GM23248 (cell line): ENCODE measurements around the gene IER3. TPM values are rescaled to one million over a fixed set of nuclear protein-coding genes. Genes with fewer than 3 reads are reported as not detected.

Source experiments
- DNase-seq: peaks from one replicate; pipeline ENCODE4 v3.0.0-alpha.2; 2015
- H2AFZ ChIP-seq: fragments of 200-600 bp; sonication (generic); 2 replicates; pipeline ENCODE4 v1.6.1; 2016; ENCODE audit warnings: antibody characterized with exemption
- H3F3A ChIP-seq: fragments of 200-600 bp; sonication (generic); 2 replicates; pipeline ENCODE4 v1.6.1; 2016; ENCODE audit warnings: mild to moderate bottlenecking, antibody characterized with exemption, mixed run types; ENCODE audit not compliant: insufficient read depth
- H3K27ac ChIP-seq: fragments of 200-600 bp; sonication (generic); 2 replicates; pipeline ENCODE4 v1.5.1; 2016; ENCODE audit warnings: mild to moderate bottlenecking
- H3K27me3 ChIP-seq: fragments of 200-600 bp; sonication (generic); replicated peaks from 2 replicates; pipeline ENCODE4 v1.6.1; 2016; ENCODE audit warnings: mild to moderate bottlenecking; ENCODE audit not compliant: insufficient read depth
- H3K36me3 ChIP-seq: fragments of 200-600 bp; sonication (generic); 2 replicates; pipeline ENCODE4 v1.6.1; 2016; ENCODE audit warnings: low read depth, mild to moderate bottlenecking
- H3K4me1 ChIP-seq: fragments of 200-600 bp; sonication (generic); 2 replicates; pipeline ENCODE4 v1.6.1; 2016; ENCODE audit warnings: mild to moderate bottlenecking; ENCODE audit not compliant: insufficient read depth
- H3K4me2 ChIP-seq: fragments of 200-600 bp; sonication (generic); one replicate; pipeline ENCODE4 v1.6.1; 2016; ENCODE audit warnings: mild to moderate bottlenecking; ENCODE audit not compliant: unreplicated experiment
- H3K4me3 ChIP-seq: fragments of 200-600 bp; sonication (generic); 2 replicates; pipeline ENCODE4 v1.5.1; 2016; ENCODE audit warnings: mild to moderate bottlenecking
- H3K79me2 ChIP-seq: fragments of 200-600 bp; sonication (generic); 2 replicates; pipeline ENCODE4 v1.6.1; 2016; ENCODE audit warnings: mild to moderate bottlenecking; ENCODE audit not compliant: insufficient read depth
- H3K9ac ChIP-seq: fragments of 200-600 bp; sonication (generic); 2 replicates; pipeline ENCODE4 v1.6.1; 2016; ENCODE audit warnings: mild to moderate bottlenecking
- H3K9me2 ChIP-seq: fragments of 200-600 bp; sonication (generic); 2 replicates; pipeline ENCODE4 v1.6.1; 2016; ENCODE audit warnings: mixed run types, mild to moderate bottlenecking, moderate library complexity; ENCODE audit not compliant: insufficient read depth
- H3K9me3 ChIP-seq: fragments of 200-600 bp; sonication (generic); one replicate; pipeline ENCODE4 v1.6.1; 2017; ENCODE audit warnings: low read depth
- H4K20me1 ChIP-seq: fragments of 200-600 bp; sonication (generic); 2 replicates; pipeline ENCODE4 v1.6.0; 2016; ENCODE audit not compliant: insufficient read depth
- EZH2 ChIP-seq: fragments of 200-600 bp; sonication (generic); IDR thresholded peaks from 2 replicates; pipeline ENCODE4 v1.6.1; 2018; ENCODE audit warnings: antibody characterized with exemption, mild to moderate bottlenecking; ENCODE audit not compliant: insufficient read depth, poor library complexity, severe bottlenecking
- EZH2phosphoT487 ChIP-seq: fragments of 200-600 bp; sonication (generic); IDR thresholded peaks from 2 replicates; pipeline ENCODE4 v1.6.1; 2018; ENCODE audit warnings: antibody characterized with exemption, moderate library complexity, mild to moderate bottlenecking, low read depth; ENCODE audit not compliant: insufficient read depth
- WGBS, 2 experiments: methylation state at CpG; one replicate each; pipeline ENCODE4 v1.1.6; 2015 to 2017; ENCODE audit warnings: low lambda C conversion rate in 2 of 2, low coverage in 1 of 2; ENCODE audit errors: missing lambda C conversion rate in 2 of 2; 5-methylcytosine and 5-hydroxymethylcytosine counted together
- in situ Hi-C: fragments of 300-500 bp; cut with MboI; formaldehyde crosslinking; loops from 2 replicates; pipeline ENCODE4 v1.15.0; 2020
- polyA plus RNA-seq: library from polyadenylated mRNA; unstranded; fragments of >200 nt; fragmentation: Nextera tagmentation; extraction: Ambion mirVana; gene quantifications from 2 replicates; pipeline ENCODE4 v1.2.1, GENCODE V29; 2016
- total RNA-seq: library from RNA; depleted of rRNA; stranded (reverse); fragments of >200 nt; shearing (Covaris generic); gene quantifications from 2 replicates; pipeline ENCODE4 v1.2.3, GENCODE V29; 2014

IER3 gene
- total and polyA plus RNA-seq, 2 experiments from 2014 or later, result 82.1 to 148 TPM

- H3K9me2 ChIP-seq, result no peaks in the 10 kb centered on the region
- in situ Hi-C loops, result no loop called here
- WGBS, 2 experiments, result 67 to 74% methylated on average over 8 of the region's 8 CpGs
Measured at GRCh38 chr6:30763618-30764489, 19.5 kb upstream of the IER3 start.

GRCh38 chr6:30763155-30763617, 18.8 kb upstream of the IER3 start:
- peak overlapping the region; percentile 71; the same call in 1 of the 2 replicates for H2AFZ ChIP-seq
- 100% methylated on average over 1 of the region's 1 CpG for WGBS, 2 experiments
- in situ Hi-C loops, result no loop called here
- H3F3A ChIP-seq, result peaks cover 23% of the 10 kb centered on the region
- no peaks in the 10 kb centered on the region for H3K36me3 ChIP-seq
- peaks cover 44% of the 10 kb centered on the region for H3K4me1 ChIP-seq
- no peak overlapping the region for H3K4me3 ChIP-seq
- H3K27me3 ChIP-seq, result no peaks in the 10 kb centered on the region
- H3K79me2 ChIP-seq, result no peaks in the 10 kb centered on the region
- H3K4me2 ChIP-seq, result no peak overlapping the region
- H3K9ac ChIP-seq, result no peak overlapping the region
- H3K9me2 ChIP-seq, result no peaks in the 10 kb centered on the region
- no peak for DNase-seq
- no peaks in the 10 kb centered on the region for H4K20me1 ChIP-seq
- H3K27ac ChIP-seq, result no peak overlapping the region
- TF ChIP-seq EZH2phosphoT487 (no peak), EZH2 (no peak)
- no peaks in the 10 kb centered on the region for H3K9me3 ChIP-seq

More at GRCh38 chr6:30763618-30764489, 19.5 kb upstream of the IER3 start:
- no peak overlapping the region for H3K4me3 ChIP-seq
- H3F3A ChIP-seq, result peaks cover 23% of the 10 kb centered on the region
- peak overlapping the region; percentile 37; the same call in 1 of the 2 replicates for H3K9ac ChIP-seq
- no peaks in the 10 kb centered on the region for H3K9me3 ChIP-seq
- H3K79me2 ChIP-seq, result no peaks in the 10 kb centered on the region
- H3K27ac ChIP-seq, result peak overlapping the region; percentile 46
- peaks cover 42% of the 10 kb centered on the region for H3K4me1 ChIP-seq
- peak overlapping the region; percentile 71 for H2AFZ ChIP-seq
- H3K4me2 ChIP-seq, result peak overlapping the region; percentile 11
- no peaks in the 10 kb centered on the region for H3K36me3 ChIP-seq
- TF ChIP-seq EZH2phosphoT487, result no peak
- no peak for TF ChIP-seq EZH2
- peak; percentile 39 for DNase-seq
- no peaks in the 10 kb centered on the region for H3K27me3 ChIP-seq
- H4K20me1 ChIP-seq, result no peaks in the 10 kb centered on the region

DNA sequence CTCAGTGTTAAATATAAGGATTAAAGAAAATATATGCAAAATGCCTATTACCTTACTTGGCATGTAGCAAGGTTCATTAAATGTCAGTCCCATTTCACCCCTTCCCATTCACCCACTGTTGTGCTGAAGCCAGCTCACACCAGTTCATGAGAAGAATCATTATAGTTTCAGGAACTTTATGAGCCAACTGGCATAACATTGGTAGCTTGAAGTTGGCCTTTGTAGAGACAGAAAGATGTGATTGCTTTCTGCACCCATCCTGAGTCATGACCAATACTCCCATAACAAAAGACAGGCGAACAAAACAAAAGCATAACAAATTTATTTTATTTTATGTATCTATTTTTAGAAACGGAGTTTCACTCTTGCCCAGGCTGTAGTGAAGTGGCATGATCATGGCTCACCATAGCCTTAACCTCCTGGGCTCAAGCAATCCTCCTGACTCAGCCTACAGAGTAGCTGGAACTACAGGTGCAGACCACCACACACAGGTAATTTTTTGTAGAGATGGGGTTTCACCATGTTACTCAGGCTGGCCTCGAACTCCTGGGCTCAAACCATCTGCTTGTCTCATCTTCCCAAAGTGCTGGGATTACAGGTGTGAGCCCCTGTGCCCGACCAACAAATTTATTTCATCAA, 17.6 kb upstream of the IER3 start:
- Histone ChIP-seq H3K36me3 (no peaks in the 10 kb centered on the region), H4K20me1 (no peaks in the 10 kb centered on the region), H3K4me1 (peaks cover 54% of the 10 kb centered on the region), H3K27ac (no peak overlapping the region), H3F3A (peaks cover 28% of the 10 kb centered on the region), H3K27me3 (no peaks in the 10 kb centered on the region), H3K9me2 (no peaks in the 10 kb centered on the region), H3K79me2 (no peaks in the 10 kb centered on the region), H3K9ac (no peak overlapping the region), H3K4me2 (no peak overlapping the region), H3K9me3 (no peaks in the 10 kb centered on the region), H3K4me3 (no peak overlapping the region), H2AFZ (no peak overlapping the region)
- WGBS, 2 experiments, result 85 to 87% methylated on average over 4 of the region's 4 CpGs
- no peak for TF ChIP-seq EZH2
- TF ChIP-seq EZH2phosphoT487, result no peak
- no peak for DNase-seq
- in situ Hi-C loops, result no loop called here

DNA sequence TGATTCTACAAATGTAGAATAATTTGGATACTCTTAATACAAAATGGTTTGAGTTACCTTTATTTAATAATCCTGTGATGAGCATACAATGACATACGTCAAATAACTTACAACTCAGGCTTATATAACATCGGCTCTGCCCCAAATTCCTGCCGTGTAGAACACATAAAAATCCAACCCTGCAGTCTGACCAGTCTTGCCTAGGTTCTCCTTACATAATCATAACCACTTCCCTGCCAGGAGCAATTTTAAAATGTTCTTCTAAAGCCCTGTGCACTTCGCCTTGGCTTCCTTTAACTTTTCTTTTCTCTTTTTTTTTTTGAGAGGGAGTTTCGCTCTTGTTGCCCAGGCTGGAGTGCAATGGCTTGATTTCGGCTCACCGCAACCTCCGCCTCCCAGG, 16.2 kb upstream of the IER3 start:
- Histone ChIP-seq H3K27me3 (no peaks in the 10 kb centered on the region), H3K79me2 (no peaks in the 10 kb centered on the region), H2AFZ (no peak overlapping the region), H3K4me3 (no peak overlapping the region), H4K20me1 (no peaks in the 10 kb centered on the region), H3K27ac (peak overlapping the region; percentile 91), H3K9me2 (no peaks in the 10 kb centered on the region), H3K9me3 (no peaks in the 10 kb centered on the region), H3K9ac (no peak overlapping the region), H3K36me3 (no peaks in the 10 kb centered on the region), H3K4me2 (no peak overlapping the region), H3F3A (peaks cover 28% of the 10 kb centered on the region), H3K4me1 (peaks cover 54% of the 10 kb centered on the region)
- in situ Hi-C loops, result no loop called here
- DNase-seq, result no peak
- no peak for TF ChIP-seq EZH2phosphoT487
- no peak for TF ChIP-seq EZH2
- WGBS, 2 experiments, result 89 to 90% methylated on average over 8 of the region's 8 CpGs
